MM.1S (cell line): ENCODE results near the gene U2AF1L4.
A peak's percentile ranks its signal among the peaks of the same experiment; 100 is the strongest.

Source experiments
- DNase-seq: peaks from one replicate; pipeline ENCODE4 v3.0.0-alpha.2; 2015
- H2AFZ ChIP-seq: fragments of 300-600 bp; sonication (generic); 2 replicates; pipeline ENCODE4 v1.6.0; 2016; ENCODE audit warnings: antibody characterized with exemption, low read length
- H3F3A ChIP-seq: fragments of 300-600 bp; sonication (generic); 2 replicates; pipeline ENCODE4 v1.6.1; 2016; ENCODE audit warnings: mild to moderate bottlenecking, antibody characterized with exemption, low read length, moderate library complexity, mixed read lengths; ENCODE audit not compliant: insufficient read depth
- H3K27ac ChIP-seq: fragments of 300-600 bp; sonication (generic); 2 replicates; pipeline ENCODE4 v1.5.1; 2016; ENCODE audit warnings: mild to moderate bottlenecking, low read length
- H3K27me3 ChIP-seq: fragments of 300-600 bp; sonication (generic); replicated peaks from 2 replicates; pipeline ENCODE4 v1.6.0; 2016; ENCODE audit warnings: low read length; ENCODE audit not compliant: insufficient read depth
- H3K36me3 ChIP-seq: fragments of 300-600 bp; sonication (generic); replicated peaks from 2 replicates; pipeline ENCODE4 v1.6.1; 2016; ENCODE audit warnings: mild to moderate bottlenecking, low read length, mixed read lengths; ENCODE audit not compliant: insufficient read depth
- H3K4me1 ChIP-seq: fragments of 300-600 bp; sonication (generic); 2 replicates; pipeline ENCODE4 v1.6.1; 2016; ENCODE audit warnings: low read length, mixed read lengths
- H3K4me2 ChIP-seq: fragments of 300-600 bp; sonication (generic); 2 replicates; pipeline ENCODE4 v1.6.0; 2016; ENCODE audit warnings: low read depth, low read length
- H3K4me3 ChIP-seq: fragments of 300-600 bp; sonication (generic); 2 replicates; pipeline ENCODE4 v1.5.1; 2016; ENCODE audit warnings: low read length, mixed read lengths
- H3K79me2 ChIP-seq: fragments of 300-600 bp; sonication (generic); 2 replicates; pipeline ENCODE4 v1.6.1; 2016; ENCODE audit warnings: mixed run types, low read length, mixed read lengths
- H3K9ac ChIP-seq: fragments of 300-600 bp; sonication (generic); 2 replicates; pipeline ENCODE4 v1.6.1; 2016; ENCODE audit warnings: low read length, mixed read lengths
- H3K9me2 ChIP-seq: fragments of 300-600 bp; sonication (generic); replicated peaks from 2 replicates; pipeline ENCODE4 v1.6.1; 2016; ENCODE audit warnings: mild to moderate bottlenecking, low read length, mixed read lengths; ENCODE audit not compliant: insufficient read depth
- H3K9me3 ChIP-seq: fragments of 300-600 bp; sonication (generic); replicated peaks from 2 replicates; pipeline ENCODE4 v1.6.1; 2016; ENCODE audit warnings: mild to moderate bottlenecking, low read length, mixed read lengths; ENCODE audit not compliant: insufficient read depth
- H4K20me1 ChIP-seq: fragments of 300-600 bp; sonication (generic); 2 replicates; pipeline ENCODE4 v1.6.1; 2016; ENCODE audit warnings: mild to moderate bottlenecking, low read length, moderate library complexity, mixed read lengths; ENCODE audit not compliant: insufficient read depth
- EZH2 ChIP-seq: fragments of 300-600 bp; sonication (generic); optimal IDR thresholded peaks from 2 replicates; pipeline ENCODE3; 2017; ENCODE audit warnings: low read depth, mild to moderate bottlenecking, antibody characterized with exemption, low read length, mixed read lengths
- EZH2phosphoT487 ChIP-seq: fragments of 300-600 bp; sonication (generic); IDR thresholded peaks from 2 replicates; pipeline ENCODE4 v1.6.1; 2018; ENCODE audit warnings: antibody characterized with exemption, low read length
- TF ChIP-seq, protein P1 (sequence below): fragments of 300-600 bp; sonication (generic); IDR thresholded peaks from 2 replicates; pipeline ENCODE4 v1.5.1; 2016; ENCODE audit warnings: antibody characterized with exemption, low read length, mixed read lengths

U2AF1L4 gene

DNA sequence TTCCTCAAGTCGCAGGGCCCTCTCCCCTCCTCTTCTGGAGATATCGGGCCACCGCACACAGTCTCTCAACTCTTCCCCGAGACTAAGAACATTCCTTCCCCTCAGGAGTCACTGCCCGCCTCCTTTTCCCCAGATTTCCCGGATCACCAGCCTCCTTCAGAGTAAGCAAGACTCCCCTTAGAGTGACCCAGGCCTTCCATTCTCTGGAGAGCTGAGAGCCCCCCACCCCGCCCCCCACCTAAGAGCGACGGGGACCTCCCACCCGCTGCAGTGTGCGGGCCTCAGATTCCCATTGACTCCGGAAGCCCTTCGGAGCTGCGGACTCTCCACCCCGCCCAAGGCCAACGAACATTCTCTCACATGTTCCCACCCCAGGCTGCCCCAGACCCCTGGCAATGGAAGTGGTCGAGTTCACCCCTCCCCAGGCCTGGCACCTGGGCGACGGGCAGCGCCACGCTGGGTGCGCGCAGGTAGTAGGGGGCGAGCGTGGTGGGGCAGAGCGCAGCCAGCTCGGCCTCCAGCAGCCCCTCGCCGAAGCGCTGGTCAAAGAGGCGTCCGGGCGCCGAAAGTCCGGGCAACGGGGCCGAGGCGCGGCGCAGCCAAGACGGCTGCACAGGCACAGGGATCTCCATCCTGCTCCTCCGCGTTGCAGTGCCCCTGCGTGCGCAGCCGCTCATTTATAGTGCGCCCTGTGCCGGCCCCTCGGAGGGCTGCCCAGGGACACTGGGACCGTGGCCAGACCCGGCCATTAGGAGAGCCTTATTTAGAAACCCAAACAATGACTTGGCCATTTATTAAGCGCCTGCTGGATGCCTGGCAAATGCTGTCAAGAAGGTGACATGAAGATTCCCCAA, 11.4 kb upstream of the U2AF1L4 start, which contains the start of gene HSPB6:
TSS of gene HSPB6 (minus strand) at position 653 of the 854 bp plus-strand sequence. CDS start at position 632, 21 bp downstream.
- Histone ChIP-seq H3K9ac (peak within 1 kb of the TSS; percentile 77; the same call in 1 of the 2 replicates), H3K36me3 (no peaks in the 10 kb centered on the region), H3K4me1 (peaks cover 12% of the 10 kb centered on the region; the same call in 1 of the 2 replicates), H3F3A (peaks cover 4% of the 10 kb centered on the region; the same call in 1 of the 2 replicates), H3K9me3 (no peaks in the 10 kb centered on the region), H3K27me3 (no peaks in the 10 kb centered on the region), H3K4me2 (peak within 1 kb of the TSS; percentile 94), H3K4me3 (peak within 1 kb of the TSS; percentile 75), H3K79me2 (peaks cover 15% of the 10 kb centered on the region), H2AFZ (peak within 1 kb of the TSS; percentile 82), H4K20me1 (no peaks in the 10 kb centered on the region), H3K9me2 (no peaks in the 10 kb centered on the region), H3K27ac (peak within 1 kb of the TSS; percentile 57; the same call in 1 of the 2 replicates)
- TF ChIP-seq, protein P1, sequence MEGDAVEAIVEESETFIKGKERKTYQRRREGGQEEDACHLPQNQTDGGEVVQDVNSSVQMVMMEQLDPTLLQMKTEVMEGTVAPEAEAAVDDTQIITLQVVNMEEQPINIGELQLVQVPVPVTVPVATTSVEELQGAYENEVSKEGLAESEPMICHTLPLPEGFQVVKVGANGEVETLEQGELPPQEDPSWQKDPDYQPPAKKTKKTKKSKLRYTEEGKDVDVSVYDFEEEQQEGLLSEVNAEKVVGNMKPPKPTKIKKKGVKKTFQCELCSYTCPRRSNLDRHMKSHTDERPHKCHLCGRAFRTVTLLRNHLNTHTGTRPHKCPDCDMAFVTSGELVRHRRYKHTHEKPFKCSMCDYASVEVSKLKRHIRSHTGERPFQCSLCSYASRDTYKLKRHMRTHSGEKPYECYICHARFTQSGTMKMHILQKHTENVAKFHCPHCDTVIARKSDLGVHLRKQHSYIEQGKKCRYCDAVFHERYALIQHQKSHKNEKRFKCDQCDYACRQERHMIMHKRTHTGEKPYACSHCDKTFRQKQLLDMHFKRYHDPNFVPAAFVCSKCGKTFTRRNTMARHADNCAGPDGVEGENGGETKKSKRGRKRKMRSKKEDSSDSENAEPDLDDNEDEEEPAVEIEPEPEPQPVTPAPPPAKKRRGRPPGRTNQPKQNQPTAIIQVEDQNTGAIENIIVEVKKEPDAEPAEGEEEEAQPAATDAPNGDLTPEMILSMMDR, result no peak
- TF ChIP-seq EZH2phosphoT487, result no peak
- no peak for TF ChIP-seq EZH2
- DNase-seq, result no peak

DNA sequence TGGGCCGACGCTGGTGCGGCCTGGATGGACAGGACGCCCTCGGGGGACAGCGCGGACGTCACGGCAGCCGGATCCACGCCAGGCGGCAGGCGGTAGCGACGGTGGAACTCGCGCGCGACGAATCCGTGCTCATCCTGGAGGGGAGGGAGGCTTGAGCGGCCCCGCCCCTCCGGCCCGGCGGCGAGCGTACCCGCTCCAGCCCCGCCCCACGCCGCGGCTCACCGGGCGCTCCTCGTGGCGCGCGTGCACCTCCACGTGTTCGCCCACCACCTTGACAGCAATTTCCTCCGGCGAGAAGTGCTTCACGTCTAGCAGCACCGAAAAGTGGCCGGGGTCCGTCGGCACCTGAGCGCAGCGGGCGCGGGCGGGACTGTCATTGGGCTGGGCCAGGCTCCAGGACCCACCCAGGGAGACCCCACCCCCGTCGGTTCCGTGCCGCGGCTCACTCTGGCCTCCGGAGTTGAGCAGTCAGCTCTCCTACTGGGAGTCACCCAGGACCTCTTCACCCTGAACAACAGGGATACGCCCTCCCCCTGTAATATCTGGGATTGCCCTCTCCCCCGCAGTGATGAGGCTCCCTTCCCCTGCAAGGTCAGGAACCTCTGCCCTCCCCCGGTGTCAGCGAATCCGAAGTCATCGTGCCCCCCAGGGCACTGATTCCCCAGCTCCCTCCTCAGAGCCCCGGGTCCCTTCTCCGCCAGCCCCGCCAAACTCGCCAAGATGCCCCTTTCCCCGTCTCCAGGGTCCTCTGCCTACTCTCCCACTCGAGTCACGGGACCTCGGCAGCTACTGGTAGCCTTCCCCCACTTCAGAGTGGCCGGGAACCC, 10.5 kb upstream of the U2AF1L4 start:
- Histone ChIP-seq H3K4me1 (peaks cover 12% of the 10 kb centered on the region; the same call in 1 of the 2 replicates), H3K36me3 (no peaks in the 10 kb centered on the region), H3K9me3 (no peaks in the 10 kb centered on the region), H2AFZ (no peak overlapping the region), H3K9me2 (no peaks in the 10 kb centered on the region), H3K4me3 (no peak overlapping the region), H3K9ac (no peak overlapping the region), H3K27ac (no peak overlapping the region), H3F3A (peaks cover 4% of the 10 kb centered on the region; the same call in 1 of the 2 replicates), H3K4me2 (no peak overlapping the region), H3K79me2 (peaks cover 15% of the 10 kb centered on the region), H3K27me3 (no peaks in the 10 kb centered on the region), H4K20me1 (no peaks in the 10 kb centered on the region)
- DNase-seq, result no peak
- TF ChIP-seq, protein P1, result no peak
- TF ChIP-seq EZH2phosphoT487 (no peak), EZH2 (no peak)

DNA sequence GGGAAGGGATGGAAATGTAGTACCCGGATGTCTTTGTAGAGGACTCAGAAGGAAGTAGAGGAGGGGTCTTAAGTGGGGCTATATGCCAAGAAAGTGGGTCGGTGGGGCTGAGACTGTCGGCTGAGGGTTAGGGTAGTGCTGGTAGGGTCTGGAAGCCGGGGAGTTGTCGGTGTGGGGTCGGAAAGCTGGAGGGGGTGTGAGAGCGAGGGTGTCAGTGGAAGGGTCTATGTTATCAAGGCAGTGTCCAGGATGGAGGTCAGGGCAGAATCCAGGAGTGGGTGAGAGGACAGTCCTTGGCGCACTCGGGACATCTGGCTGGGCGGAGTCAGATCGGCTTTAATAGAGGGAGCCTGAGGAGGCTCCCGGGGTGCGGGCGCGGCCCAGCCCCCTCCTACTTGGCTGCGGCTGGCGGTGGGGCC, 9.9 kb upstream of the U2AF1L4 start:
- no peaks in the 10 kb centered on the region for H4K20me1 ChIP-seq
- H3K27ac ChIP-seq, result no peak overlapping the region
- TF ChIP-seq EZH2, result no peak
- TF ChIP-seq, protein P1, result no peak
- TF ChIP-seq EZH2phosphoT487, result no peak
- H3K4me2 ChIP-seq, result no peak overlapping the region
- H3K9ac ChIP-seq, result no peak overlapping the region
- peaks cover 12% of the 10 kb centered on the region; the same call in 1 of the 2 replicates for H3K4me1 ChIP-seq
- peaks cover 4% of the 10 kb centered on the region; the same call in 1 of the 2 replicates for H3F3A ChIP-seq
- H3K36me3 ChIP-seq, result no peaks in the 10 kb centered on the region
- H3K9me3 ChIP-seq, result no peaks in the 10 kb centered on the region
- peaks cover 15% of the 10 kb centered on the region for H3K79me2 ChIP-seq
- no peaks in the 10 kb centered on the region for H3K27me3 ChIP-seq
- H3K9me2 ChIP-seq, result no peaks in the 10 kb centered on the region
- no peak overlapping the region for H3K4me3 ChIP-seq
- H2AFZ ChIP-seq, result no peak overlapping the region
- no peak for DNase-seq
